GM12878 (cell line): ENCODE measurements around the gene OR13C3. TPM values are rescaled to one million over a fixed set of nuclear protein-coding genes. Genes with fewer than 3 reads are reported as not detected.

Source experiments
- ATAC-seq: fragments of 200-7000 bp; cut with Tn5 transposase; 3 replicates; pipeline ENCODE4 v1.9.1; 2020; ENCODE audit warnings: mild to moderate bottlenecking, moderate library complexity
- BruUV-seq: library from RNA; stranded (reverse); fragments of 400-500 nt; replicated peaks from 2 replicates; lab custom pipeline; 2021; lab: Mats Ljungman, UMichigan
- CTCF ChIA-PET: fragments of 300-600 bp; sonication (Branson Sonifier 250); formaldehyde crosslinking; extraction: SDS; loops from one replicate; lab custom pipeline; 2021; ENCODE audit warnings: inconsistent platforms; lab: Yijun Ruan, JAX
- POLR2A ChIA-PET: fragments of 350-600 bp; formaldehyde crosslinking; extraction: SDS; loops from one replicate; lab custom pipeline; 2021; ENCODE audit warnings: inconsistent platforms; lab: Charles Lee
- RAD21 ChIA-PET: fragments of 300-600 bp; sonication (Branson Sonifier 250); formaldehyde crosslinking; loops from one replicate; lab custom pipeline; 2023; ENCODE audit warnings: antibody characterized with exemption; ENCODE audit not compliant: unreplicated experiment; lab: Charles Lee
- SMC1A ChIA-PET: fragments of 300-600 bp; sonication (Branson Sonifier 250); formaldehyde crosslinking; loops from one replicate; lab custom pipeline; 2023; ENCODE audit not compliant: unreplicated experiment, uncharacterized antibody; lab: Charles Lee
- DNase-seq: peaks from one replicate; pipeline ENCODE4 v3.0.0-alpha.2; 2011; ENCODE audit warnings: low read depth, low spot score
- FAIRE-seq: peaks from 3 replicates; lab custom pipeline; 2011; peaks lifted over from hg19 to GRCh38; lab: Jason Lieb, UNC
- H2AFZ ChIP-seq: 2 replicates; pipeline ENCODE4 v1.6.0; 2011; ENCODE audit warnings: low read depth, low read length, control low read depth; ENCODE audit not compliant: control insufficient read depth
- H3K27ac ChIP-seq: 2 replicates; pipeline ENCODE4 v1.5.1; 2011; ENCODE audit warnings: control low read depth; ENCODE audit not compliant: control insufficient read depth, insufficient read depth
- H3K27me3 ChIP-seq, 2 experiments: replicated peaks in 1 of 2; 2 replicates each; pipeline versions ENCODE4 v1.6.0 to v1.6.1; 2011; ENCODE audit warnings: low read length in 1 of 2; ENCODE audit not compliant: control insufficient read depth in 2 of 2, insufficient read depth in 2 of 2
- H3K36me3 ChIP-seq, 2 experiments: 2 replicates each; pipeline ENCODE4 v1.5.1; 2011; ENCODE audit warnings: low read length in 1 of 2; ENCODE audit not compliant: control insufficient read depth in 2 of 2, insufficient read depth in 2 of 2
- H3K4me1 ChIP-seq: 2 replicates; pipeline ENCODE4 v1.6.1; 2011; ENCODE audit warnings: mild to moderate bottlenecking, low read length, moderate library complexity, mixed read lengths; ENCODE audit not compliant: control insufficient read depth, insufficient read depth
- H3K4me2 ChIP-seq: 2 replicates; pipeline ENCODE4 v1.6.0; 2011; ENCODE audit warnings: control low read depth; ENCODE audit not compliant: control insufficient read depth, insufficient read depth
- H3K4me3 ChIP-seq: fragments of 200-600 bp; sonication (generic); 2 replicates; pipeline ENCODE4 v1.5.1; 2016
- H3K79me2 ChIP-seq: 2 replicates; pipeline ENCODE4 v1.6.0; 2011; ENCODE audit warnings: low read length; ENCODE audit not compliant: control insufficient read depth, insufficient read depth
- H3K9ac ChIP-seq: 2 replicates; pipeline ENCODE4 v1.8.0; 2011; ENCODE audit warnings: low read length, control low read depth, mixed read lengths; ENCODE audit not compliant: control insufficient read depth, insufficient read depth
- H3K9me3 ChIP-seq: replicated peaks from 3 replicates; pipeline ENCODE4 v1.5.1; 2011; ENCODE audit warnings: mild to moderate bottlenecking, low read length; ENCODE audit not compliant: control insufficient read depth, insufficient read depth
- H4K20me1 ChIP-seq: 2 replicates; pipeline ENCODE4 v1.6.0; 2011; ENCODE audit not compliant: control insufficient read depth, insufficient read depth
- ASH2L ChIP-seq: fragments of 300-600, 200-600 bp; sonication (generic); IDR thresholded peaks from 2 replicates; pipeline ENCODE4 v1.6.1; 2017; ENCODE audit warnings: low read depth, mild to moderate bottlenecking, borderline replicate concordance
- BRCA1 ChIP-seq: IDR thresholded peaks from 2 replicates; pipeline ENCODE4 v1.6.1; 2011; ENCODE audit warnings: low read depth, low read length, improper control_type of control experiment
- CHD4 ChIP-seq: fragments of 200-600 bp; sonication (generic); IDR thresholded peaks from 2 replicates; pipeline ENCODE4 v1.6.1; 2016; ENCODE audit warnings: mild to moderate bottlenecking
- EED ChIP-seq: sonication (generic); IDR thresholded peaks from 2 replicates; pipeline ENCODE4 v1.6.1; 2016; ENCODE audit warnings: antibody characterized with exemption, low read depth
- MTA2 ChIP-seq: fragments of 450-650 bp; IDR thresholded peaks from 2 replicates; pipeline ENCODE4 v1.6.1; 2016; ENCODE audit warnings: low read depth, mild to moderate bottlenecking, moderate library complexity
- MYB ChIP-seq: fragments of 150-350 bp; IDR thresholded peaks from 2 replicates; pipeline ENCODE4 v1.6.1; 2014; ENCODE audit warnings: mild to moderate bottlenecking, low read depth, low read length, borderline replicate concordance
- NR2C1 ChIP-seq: fragments of 450-650 bp; IDR thresholded peaks from 2 replicates; pipeline ENCODE4 v1.6.1; 2017; ENCODE audit warnings: antibody characterized with exemption, mild to moderate bottlenecking, moderate library complexity
- PML ChIP-seq: IDR thresholded peaks from 2 replicates; pipeline ENCODE4 v1.6.1; 2012; ENCODE audit warnings: low read length, inconsistent platforms
- RELA ChIP-seq: fragments of 450-650 bp; IDR thresholded peaks from 2 replicates; pipeline ENCODE4 v1.8.0; 2014; ENCODE audit warnings: borderline replicate concordance; ENCODE audit not compliant: partially characterized antibody
- WGBS: methylation state at CpG from one replicate; pipeline ENCODE4 v1.1.6; 2016; ENCODE audit warnings: low lambda C conversion rate; ENCODE audit not compliant: insufficient replicate concordance, insufficient coverage; ENCODE audit errors: missing lambda C conversion rate; 5-methylcytosine and 5-hydroxymethylcytosine counted together
- in situ Hi-C: fragments of 300-500 bp; cut with MboI; formaldehyde crosslinking; loops from 9 replicates; pipeline ENCODE4 v1.14.3; 2018; ENCODE audit warnings: mixed read lengths
- intact Hi-C: fragments of 100-400 bp; cut with micrococcal nuclease; formaldehyde crosslinking; loops from one replicate; pipeline ENCODE4 v1.14.2; 2022; ENCODE audit not compliant: unreplicated experiment
- polyA plus RNA-seq, 11 experiments: library from polyadenylated mRNA; depleted of rRNA in 4 of 11; unstranded in 6 of 11; stranded (reverse) in 5 of 11; fragments of >200 nt; fragmentation: Nextera tagmentation in 4 of 11; fragmentation: Illumina TruSeq in 1 of 11; extraction: Ambion mirVana in 4 of 11; extraction: Trizol in 1 of 11; gene quantifications; 1 replicate in 1 of 11; 2 replicates in 10 of 11; pipeline versions ENCODE4 v1.2.1 to v1.2.3, GENCODE V29; 2011 to 2016; ENCODE audit warnings: inconsistent platforms in 2 of 11, missing spikeins in 2 of 11, low read depth in 1 of 11
- total RNA-seq, 4 experiments: library from RNA; depleted of rRNA in 3 of 4; stranded (reverse); fragments of >200 nt in 3 of 4; fragmentation: Illumina TruSeq in 1 of 4; extraction: Trizol in 1 of 4; gene quantifications; 2 replicates each; pipeline versions ENCODE4 v1.2.1 to v1.2.3, GENCODE V29; 2013 to 2021

Gene OR13C3
- total and polyA plus RNA-seq, 10 of the 15 experiments (the other 5 are each of a cell fraction or from before 2014, with no cell fraction given), result 0.87 TPM; not detected in 9

DNA sequence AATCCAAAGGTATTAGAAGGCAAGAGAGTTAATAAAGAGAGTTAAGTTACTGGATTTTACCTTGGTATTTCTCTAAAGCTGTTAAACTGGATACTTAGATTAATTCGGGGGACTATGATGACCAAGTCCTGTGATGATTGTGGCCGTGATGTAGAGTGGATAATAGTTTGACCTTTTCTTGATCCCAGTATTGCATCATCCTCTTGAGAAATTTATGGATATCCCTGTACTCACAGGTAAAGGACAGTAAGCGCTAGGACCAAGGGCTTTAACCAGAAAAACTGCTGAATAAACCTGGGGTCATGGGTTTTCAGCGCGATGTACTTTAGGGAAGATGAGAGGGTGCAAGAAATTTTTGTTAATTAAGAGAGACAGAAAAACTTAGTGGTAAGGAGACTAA, 40.6 kb upstream of the OR13C3 start:
- in situ Hi-C loops, result no loop called here
- H3K9ac ChIP-seq, result no peak overlapping the region
- ChIA-PET CTCF (no interaction called here), POLR2A (no interaction called here), RAD21 (no interaction called here), SMC1A (no interaction called here)
- no peaks in the 10 kb centered on the region for H3K79me2 ChIP-seq
- no peak overlapping the region for H3K4me3 ChIP-seq
- no peak overlapping the region for H3K27ac ChIP-seq
- no peaks in the 10 kb centered on the region for H3K4me1 ChIP-seq
- H3K27me3 ChIP-seq, result no peaks in the 10 kb centered on the region
- no TSS peak for BruUV-seq
- H2AFZ ChIP-seq, result no peak overlapping the region
- FAIRE-seq (no peak), DNase-seq (no peak), ATAC-seq (no peak)
- no peaks in the 10 kb centered on the region for H4K20me1 ChIP-seq
- WGBS, result 50% methylated on average over 5 of the region's 5 CpGs
- no peak overlapping the region for H3K4me2 ChIP-seq
- no peaks in the 10 kb centered on the region for H3K9me3 ChIP-seq
- TF ChIP-seq MYB, result no peak
- TF ChIP-seq BRCA1, result no peak
- no peak for TF ChIP-seq RELA
- no peak for TF ChIP-seq NR2C1
- no peak for TF ChIP-seq MTA2
- TF ChIP-seq CHD4, result no peak
- no peak for TF ChIP-seq EED
- intact Hi-C loops, result no loop called here
- no peaks in the 10 kb centered on the region for H3K36me3 ChIP-seq

DNA sequence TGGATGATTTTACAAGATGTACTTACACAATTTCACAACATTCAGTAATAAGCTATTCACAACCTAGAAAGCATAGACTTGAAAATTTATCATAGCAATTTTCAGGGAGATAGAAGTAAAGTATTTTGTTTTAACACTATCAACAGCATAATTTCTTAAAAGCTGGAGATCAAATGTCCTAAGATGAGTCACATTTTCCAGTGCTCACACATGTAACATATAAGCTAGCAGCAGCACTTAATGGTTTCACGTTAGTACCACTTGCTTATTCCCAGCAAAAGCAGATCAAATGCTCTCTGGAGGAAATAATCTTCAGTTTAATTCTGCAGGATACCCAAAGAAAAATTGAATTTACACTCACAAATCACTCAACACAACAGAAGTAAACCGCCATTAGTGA, 38.8 kb upstream of the OR13C3 start:
- POLR2A ChIA-PET, result no interaction called here
- no peak for ATAC-seq
- Histone ChIP-seq H3K4me2 (no peak overlapping the region), H3K4me3 (no peak overlapping the region), H3K4me1 (no peaks in the 10 kb centered on the region)
- intact Hi-C loops, result no loop called here
- no peak for TF ChIP-seq ASH2L
- no peak for TF ChIP-seq PML
- no peak for TF ChIP-seq MYB
- TF ChIP-seq, all 136 proteins: peak for 0
- ChIA-PET SMC1A (no interaction called here), RAD21 (no interaction called here), CTCF (interaction anchor here (1.0 kb wide), 1 partner anchor 23 kb away, joined by 3 read pairs; no protein-coding TSS in a partner anchor)
- Histone ChIP-seq H2AFZ (no peak overlapping the region), H3K27ac (no peak overlapping the region), H3K9me3 (no peaks in the 10 kb centered on the region), H4K20me1 (no peaks in the 10 kb centered on the region), H3K9ac (no peak overlapping the region), H3K36me3 (no peaks in the 10 kb centered on the region), H3K27me3 (no peaks in the 10 kb centered on the region), H3K79me2 (no peaks in the 10 kb centered on the region)
- in situ Hi-C loops, result no loop called here
- 13% methylated on average over 2 of the region's 2 CpGs for WGBS
- DNase-seq (no peak), FAIRE-seq (no peak)
- no TSS peak for BruUV-seq
